NCI-H146 treated with DMSO at 0.1 percent for 48 hours (cell line): ENCODE results near the gene MIEF2.
"Not testable (repeated sequence)": the region's sequence is repeated elsewhere in the genome, so short reads cannot be mapped to it uniquely, and the experiment has no call there.

Experiments used
- DNase-seq: peaks from one replicate; lab custom pipeline; 2025; ENCODE audit not compliant: unreplicated experiment; lab: John Stamatoyannopoulos, UW

Gene MIEF2

GRCh38 chr17:18260332-18261145 lies at the start of gene MIEF2:
TSS of gene MIEF2 (plus strand) at chr17:18260662. CDS start at chr17:18262721, 2,059 bp downstream.
- DNase-seq: peak; percentile 91

- DNase-seq: no peak
Measured at GRCh38 chr17:18213666-18214270, 46.7 kb upstream of the MIEF2 start.

GRCh38 chr17:18216906-18217305 lies 43.6 kb upstream of the MIEF2 start:
- DNase-seq: not testable (repeated sequence)

- peak; percentile 14 for DNase-seq
Measured at GRCh38 chr17:18217412-18218015, 42.9 kb upstream of the MIEF2 start.

GRCh38 chr17:18218756-18219415 lies 41.6 kb upstream of the MIEF2 start:
- no peak for DNase-seq

- no peak for DNase-seq
Measured at GRCh38 chr17:18224053-18224386, 36.4 kb upstream of the MIEF2 start.

GRCh38 chr17:18224387-18225120 lies 35.9 kb upstream of the MIEF2 start:
- DNase-seq: no peak

- DNase-seq: peak; percentile 65
Measured at GRCh38 chr17:18225121-18225641, 35.3 kb upstream of the MIEF2 start, which contains the start of gene LLGL1. TSS of gene LLGL1 (plus strand) at chr17:18225635. CDS start at chr17:18225683, 48 bp downstream.

- DNase-seq: no peak
Measured at GRCh38 chr17:18225642-18226283, 34.7 kb upstream of the MIEF2 start.

GRCh38 chr17:18226284-18226945 lies 34.0 kb upstream of the MIEF2 start:
- no peak for DNase-seq

GRCh38 chr17:18227635-18228034 lies 32.8 kb upstream of the MIEF2 start:
- no peak for DNase-seq

- no peak for DNase-seq
Measured at GRCh38 chr17:18228176-18228682, 32.2 kb upstream of the MIEF2 start.

- no peak for DNase-seq
Measured at GRCh38 chr17:18229254-18229653, 31.2 kb upstream of the MIEF2 start.

- DNase-seq: no peak
Measured at GRCh38 chr17:18229771-18230170, 30.7 kb upstream of the MIEF2 start.

- DNase-seq: no peak
Measured at GRCh38 chr17:18230288-18231141, 29.9 kb upstream of the MIEF2 start.

GRCh38 chr17:18231164-18231563 lies 29.3 kb upstream of the MIEF2 start:
- DNase-seq: no peak

- DNase-seq: no peak
Measured at GRCh38 chr17:18233803-18234518, 26.5 kb upstream of the MIEF2 start.

GRCh38 chr17:18234853-18235380 lies 25.5 kb upstream of the MIEF2 start:
- DNase-seq: no peak
